ENCODE data around the gene MCMBP.

DNA sequence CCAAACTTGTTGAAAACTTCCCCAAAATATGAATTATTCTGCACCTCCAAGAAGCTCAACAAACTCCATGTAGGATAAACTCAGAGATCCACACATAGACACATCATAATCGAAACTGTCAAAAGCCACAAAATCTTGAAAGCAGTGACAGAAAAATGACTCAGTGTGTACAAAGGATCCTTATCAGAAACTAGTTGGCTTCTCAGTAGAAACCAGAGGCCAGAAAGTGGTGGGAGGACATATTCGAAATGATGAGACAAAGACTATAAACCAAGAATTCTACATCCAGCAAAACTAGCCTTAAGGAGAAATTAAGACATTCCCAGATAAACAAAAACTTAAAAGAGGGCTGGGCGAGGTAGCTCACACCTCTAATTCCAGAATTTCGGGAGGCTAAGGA lies 38.5 kb downstream of the MCMBP start:
- TF ChIP-seq CREB5 (CRISPR knock-in tag; IDR thresholded peaks at IDR 0.05; ENCODE audit: low read depth) (no peak), ISL1 (CRISPR knock-in tag; IDR thresholded peaks at IDR 0.05) (no peak), ZNF565 (CRISPR knock-in tag; conservative IDR thresholded peaks at IDR 0.05; ENCODE audit: low read depth) (no peak), OSR1 (CRISPR knock-in tag; IDR thresholded peaks at IDR 0.05) (no peak), ESRRG (CRISPR knock-in tag; IDR thresholded peaks at IDR 0.05) (no peak), GLIS3 (CRISPR knock-in tag; IDR thresholded peaks at IDR 0.05) (no peak), ZFP3 (CRISPR knock-in tag; IDR thresholded peaks at IDR 0.05) (no peak)
- TF ChIP-seq, protein P1, sequence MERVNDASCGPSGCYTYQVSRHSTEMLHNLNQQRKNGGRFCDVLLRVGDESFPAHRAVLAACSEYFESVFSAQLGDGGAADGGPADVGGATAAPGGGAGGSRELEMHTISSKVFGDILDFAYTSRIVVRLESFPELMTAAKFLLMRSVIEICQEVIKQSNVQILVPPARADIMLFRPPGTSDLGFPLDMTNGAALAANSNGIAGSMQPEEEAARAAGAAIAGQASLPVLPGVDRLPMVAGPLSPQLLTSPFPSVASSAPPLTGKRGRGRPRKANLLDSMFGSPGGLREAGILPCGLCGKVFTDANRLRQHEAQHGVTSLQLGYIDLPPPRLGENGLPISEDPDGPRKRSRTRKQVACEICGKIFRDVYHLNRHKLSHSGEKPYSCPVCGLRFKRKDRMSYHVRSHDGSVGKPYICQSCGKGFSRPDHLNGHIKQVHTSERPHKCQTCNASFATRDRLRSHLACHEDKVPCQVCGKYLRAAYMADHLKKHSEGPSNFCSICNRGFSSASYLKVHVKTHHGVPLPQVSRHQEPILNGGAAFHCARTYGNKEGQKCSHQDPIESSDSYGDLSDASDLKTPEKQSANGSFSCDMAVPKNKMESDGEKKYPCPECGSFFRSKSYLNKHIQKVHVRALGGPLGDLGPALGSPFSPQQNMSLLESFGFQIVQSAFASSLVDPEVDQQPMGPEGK (CRISPR knock-in tag; IDR thresholded peaks at IDR 0.05; ENCODE audit: borderline replicate concordance), result no peak
- TF ChIP-seq, protein P2, sequence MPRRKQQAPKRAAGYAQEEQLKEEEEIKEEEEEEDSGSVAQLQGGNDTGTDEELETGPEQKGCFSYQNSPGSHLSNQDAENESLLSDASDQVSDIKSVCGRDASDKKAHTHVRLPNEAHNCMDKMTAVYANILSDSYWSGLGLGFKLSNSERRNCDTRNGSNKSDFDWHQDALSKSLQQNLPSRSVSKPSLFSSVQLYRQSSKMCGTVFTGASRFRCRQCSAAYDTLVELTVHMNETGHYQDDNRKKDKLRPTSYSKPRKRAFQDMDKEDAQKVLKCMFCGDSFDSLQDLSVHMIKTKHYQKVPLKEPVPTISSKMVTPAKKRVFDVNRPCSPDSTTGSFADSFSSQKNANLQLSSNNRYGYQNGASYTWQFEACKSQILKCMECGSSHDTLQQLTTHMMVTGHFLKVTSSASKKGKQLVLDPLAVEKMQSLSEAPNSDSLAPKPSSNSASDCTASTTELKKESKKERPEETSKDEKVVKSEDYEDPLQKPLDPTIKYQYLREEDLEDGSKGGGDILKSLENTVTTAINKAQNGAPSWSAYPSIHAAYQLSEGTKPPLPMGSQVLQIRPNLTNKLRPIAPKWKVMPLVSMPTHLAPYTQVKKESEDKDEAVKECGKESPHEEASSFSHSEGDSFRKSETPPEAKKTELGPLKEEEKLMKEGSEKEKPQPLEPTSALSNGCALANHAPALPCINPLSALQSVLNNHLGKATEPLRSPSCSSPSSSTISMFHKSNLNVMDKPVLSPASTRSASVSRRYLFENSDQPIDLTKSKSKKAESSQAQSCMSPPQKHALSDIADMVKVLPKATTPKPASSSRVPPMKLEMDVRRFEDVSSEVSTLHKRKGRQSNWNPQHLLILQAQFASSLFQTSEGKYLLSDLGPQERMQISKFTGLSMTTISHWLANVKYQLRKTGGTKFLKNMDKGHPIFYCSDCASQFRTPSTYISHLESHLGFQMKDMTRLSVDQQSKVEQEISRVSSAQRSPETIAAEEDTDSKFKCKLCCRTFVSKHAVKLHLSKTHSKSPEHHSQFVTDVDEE (CRISPR knock-in tag; IDR thresholded peaks at IDR 0.05), result no peak
